Stimulated activated CD8-positive, alpha-beta memory T cell treated with anti-CD3 and anti-CD28 coated beads, Interleukin-15, amount 100 ng/mL, for 24 hours (primary cell): ENCODE measurements around the gene GAS2.
"Not testable (repeated sequence)": the region's sequence is repeated elsewhere in the genome, so short reads cannot be mapped to it uniquely, and the experiment has no call there.

Experiments used
- DNase-seq: peaks from one replicate; pipeline ENCODE4 v3.0.0-alpha.2; 2020; ENCODE audit warnings: low read depth

GAS2 gene

DNA sequence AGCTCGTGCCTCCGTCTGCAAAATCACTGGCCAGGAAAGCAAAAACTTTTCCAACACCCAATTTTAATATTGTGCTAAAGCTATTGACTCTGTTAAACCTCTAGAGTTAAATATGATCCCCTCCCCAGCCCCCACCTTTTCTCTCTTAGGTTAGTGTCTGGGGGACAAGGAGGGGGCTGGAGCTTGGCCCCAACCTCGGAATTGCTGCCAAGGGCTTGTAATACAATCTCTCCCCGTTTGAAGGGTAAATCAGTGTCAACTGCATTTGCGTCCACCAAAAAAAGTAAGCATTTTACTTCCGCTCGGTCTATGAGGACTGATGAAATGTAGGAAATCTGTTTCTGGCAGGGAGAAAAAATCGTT lies at the start of gene GAS2:
GAS2 (plus strand) TSS at position 287 of the 363 bp plus-strand sequence. CDS start 8,259 bp downstream, outside the sequence.
- DNase-seq, result no peak

GRCh38 chr11:22617868-22618267 lies 48.5 kb upstream of the GAS2 start:
- no peak for DNase-seq

GRCh38 chr11:22624742-22625447 lies 41.5 kb upstream of the GAS2 start:
- DNase-seq, result peak; percentile 16

GRCh38 chr11:22625448-22626287 lies 40.7 kb upstream of the GAS2 start, which contains the start of gene FANCF:
Gene FANCF (minus strand): TSS chr11:22625823. CDS start chr11:22625810, 13 bp downstream.
- peak; percentile 53 for DNase-seq

GRCh38 chr11:22626573-22627239 lies 39.7 kb upstream of the GAS2 start:
- no peak for DNase-seq

GRCh38 chr11:22627421-22627820 lies 39.0 kb upstream of the GAS2 start:
- DNase-seq, result no peak

GRCh38 chr11:22633354-22633902 lies 33.0 kb upstream of the GAS2 start:
- no peak for DNase-seq

GRCh38 chr11:22634897-22635629 lies 31.3 kb upstream of the GAS2 start:
- no peak for DNase-seq

- no peak for DNase-seq
Measured at GRCh38 chr11:22635689-22636088, 30.7 kb upstream of the GAS2 start.

GRCh38 chr11:22640862-22641261 lies 25.5 kb upstream of the GAS2 start:
- DNase-seq, result no peak

- no peak for DNase-seq
Measured at GRCh38 chr11:22641559-22641958, 24.9 kb upstream of the GAS2 start.

GRCh38 chr11:22652346-22652745 lies 14.1 kb upstream of the GAS2 start:
- not testable (repeated sequence) for DNase-seq

DNA sequence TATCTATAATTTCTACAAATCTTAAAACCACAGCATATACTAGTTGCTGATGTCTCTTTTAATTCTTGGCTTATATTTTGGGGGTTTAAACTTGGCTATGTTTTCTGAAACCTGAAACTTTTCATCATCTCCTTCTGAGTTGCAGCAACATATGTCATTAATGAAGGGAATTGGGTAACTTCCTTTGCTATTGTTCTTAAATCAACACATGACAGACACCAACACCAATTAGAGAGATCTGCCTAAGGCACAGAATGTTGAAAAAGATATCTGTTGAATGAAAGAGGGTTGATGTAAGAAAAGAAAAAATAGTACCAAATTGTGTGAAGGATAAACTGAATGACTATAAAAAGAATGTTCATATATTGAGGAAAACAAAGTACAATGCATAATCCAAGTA lies 10.3 kb upstream of the GAS2 start:
- no peak for DNase-seq

DNA sequence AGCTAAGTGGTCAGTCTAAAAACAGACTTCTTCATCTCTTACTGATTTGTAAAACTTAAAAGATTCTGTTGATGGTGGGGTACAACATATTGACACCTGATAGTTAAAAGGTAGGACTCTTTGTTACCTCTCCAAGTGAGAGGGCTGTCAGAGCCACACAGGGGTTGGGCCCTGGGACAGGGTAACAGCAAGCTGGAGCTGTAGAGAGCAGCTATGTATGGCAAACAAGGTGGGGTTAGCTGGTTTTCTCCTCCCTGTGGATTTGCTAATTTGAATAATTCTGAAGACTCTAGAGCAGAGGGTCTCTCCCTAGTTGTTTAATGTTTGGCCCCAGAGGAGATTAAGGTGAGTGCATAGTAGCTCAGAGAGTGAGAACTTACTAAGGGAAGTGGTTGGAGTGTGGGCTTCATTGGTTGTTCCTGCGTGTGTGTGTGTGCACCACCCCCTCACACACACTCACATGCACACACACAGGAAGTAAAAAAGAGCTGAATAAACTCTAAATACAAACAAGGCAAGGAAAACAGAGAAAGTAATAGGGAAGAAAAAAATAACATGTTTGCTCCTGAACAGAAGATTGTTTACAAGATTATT lies 9.2 kb upstream of the GAS2 start:
- DNase-seq, result no peak

GRCh38 chr11:22659783-22660182 lies 6.6 kb upstream of the GAS2 start:
- no peak for DNase-seq

DNA sequence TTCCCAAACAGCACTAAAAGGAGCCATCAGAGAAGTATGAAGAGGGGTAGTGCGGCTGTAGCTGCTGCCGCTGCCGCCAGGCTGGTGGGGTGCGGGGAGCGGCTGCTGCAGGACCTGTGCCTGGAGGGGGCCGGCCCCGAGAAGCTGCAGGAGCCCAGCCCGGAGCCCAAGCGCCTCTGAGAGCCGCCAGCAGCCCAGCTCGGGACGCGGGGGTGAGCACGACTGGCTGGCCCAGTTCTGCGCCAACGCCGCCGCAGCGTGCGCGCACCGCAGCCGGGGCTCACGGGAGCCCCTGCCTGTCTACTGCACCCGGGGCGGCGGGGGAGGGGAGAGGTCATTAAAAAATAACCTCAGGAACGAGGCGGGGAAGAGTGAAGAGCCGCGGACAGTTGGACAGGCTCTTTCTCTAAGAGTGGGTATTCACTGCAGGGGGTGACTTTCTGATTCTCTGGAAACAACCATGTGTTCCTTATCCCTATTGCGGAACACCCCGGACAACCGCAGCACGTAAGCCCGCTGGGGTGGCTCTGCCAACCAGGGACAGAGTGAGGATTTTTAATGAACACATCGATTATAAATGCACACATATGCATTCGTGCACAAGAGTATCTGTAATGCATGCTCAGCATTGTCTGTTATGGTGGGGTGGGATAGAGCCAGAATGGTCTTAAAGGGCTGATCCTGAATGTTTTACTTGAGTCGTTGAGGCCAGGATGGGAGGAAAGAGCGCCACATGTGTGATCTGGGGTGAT lies 453 bp downstream of the GAS2 start:
- DNase-seq, result no peak

DNA sequence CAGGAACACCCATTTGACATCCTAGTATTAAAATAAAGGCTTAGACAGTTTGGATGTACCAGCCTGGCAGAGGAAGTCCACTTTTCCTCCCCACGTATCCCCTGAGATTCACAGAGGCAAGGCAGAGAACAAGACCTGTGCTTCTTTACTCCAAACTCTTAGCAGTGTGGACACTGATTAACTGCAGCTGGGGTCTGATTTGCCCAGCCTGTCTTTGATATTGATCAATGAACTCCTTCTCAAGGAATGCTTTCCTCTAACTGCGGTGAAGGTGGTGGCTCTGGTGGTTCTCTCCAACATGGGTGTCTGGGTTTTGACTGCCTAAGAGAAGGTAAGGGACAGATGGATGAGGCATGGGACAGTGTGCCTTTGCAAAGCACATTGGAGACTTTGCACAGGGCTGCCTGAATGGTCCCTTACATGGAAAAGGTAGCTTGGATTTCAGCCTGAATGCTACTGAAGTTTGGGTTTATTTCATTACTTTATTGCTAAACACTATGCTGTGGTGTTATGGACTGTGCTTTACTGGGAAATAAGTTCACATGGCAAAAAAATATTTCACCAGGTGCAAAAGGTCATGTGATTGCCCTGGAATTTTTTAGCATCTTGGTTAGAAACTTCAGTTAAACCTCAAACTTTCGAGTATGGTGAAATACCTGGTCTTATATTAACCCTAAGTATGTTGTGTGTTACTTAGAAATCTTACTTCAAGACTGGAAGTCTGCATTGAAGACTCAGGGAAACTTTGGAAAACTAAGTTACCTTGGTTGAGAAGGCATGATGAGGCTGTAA lies 1.8 kb downstream of the GAS2 start:
- DNase-seq, result no peak

GRCh38 chr11:22669368-22669767 lies 3.0 kb downstream of the GAS2 start:
- no peak for DNase-seq

GRCh38 chr11:22670830-22671229 lies 4.4 kb downstream of the GAS2 start:
- no peak for DNase-seq

GRCh38 chr11:22671751-22672150 lies 5.3 kb downstream of the GAS2 start:
- DNase-seq, result no peak
